OCI-LY7 (cell line): ENCODE data around the gene HHIPL2. TPM values are rescaled to one million over a fixed set of nuclear protein-coding genes. Genes with fewer than 3 reads are reported as not detected.

Source experiments
- BruUV-seq: library from RNA; stranded (reverse); fragments of 400-500 nt; replicated peaks from 2 replicates; lab custom pipeline; 2021; lab: Mats Ljungman, UMichigan
- CTCF ChIA-PET: fragments of 300-600 bp; sonication (Branson Sonifier 250); formaldehyde crosslinking; loops from one replicate; lab custom pipeline; 2022; ENCODE audit warnings: antibody characterized with exemption; ENCODE audit not compliant: unreplicated experiment; lab: Charles Lee
- POLR2A ChIA-PET: fragments of 300-600 bp; sonication (Branson Sonifier 250); formaldehyde crosslinking; loops from one replicate; lab custom pipeline; 2022; ENCODE audit warnings: antibody characterized with exemption; lab: Charles Lee
- DNase-seq: peaks from one replicate; pipeline ENCODE4 v3.0.0-alpha.2; 2015; ENCODE audit warnings: low spot score
- H2AFZ ChIP-seq: fragments of 200-600 bp; sonication (generic), shearing (Covaris generic); 2 replicates; pipeline ENCODE4 v1.6.1; 2014; ENCODE audit warnings: mild to moderate bottlenecking, antibody characterized with exemption, low read length, moderate library complexity
- H3K27ac ChIP-seq: fragments of 200-600 bp; sonication (generic); 2 replicates; pipeline ENCODE4 v1.5.1; 2014; ENCODE audit warnings: mixed run types, low read depth, mild to moderate bottlenecking, moderate library complexity, low read length, inconsistent platforms; ENCODE audit not compliant: poor library complexity, severe bottlenecking
- H3K36me3 ChIP-seq: fragments of 200-600 bp; sonication (generic); 2 replicates; pipeline ENCODE4 v1.6.1; 2014; ENCODE audit warnings: mild to moderate bottlenecking, antibody characterized with exemption, low read length, moderate library complexity, mixed read lengths; ENCODE audit not compliant: insufficient read depth
- H3K4me1 ChIP-seq: fragments of 200-600 bp; sonication (generic); 2 replicates; pipeline ENCODE4 v1.5.1; 2014; ENCODE audit warnings: mild to moderate bottlenecking, low read length; ENCODE audit not compliant: insufficient read depth, poor library complexity, severe bottlenecking
- H3K4me2 ChIP-seq: fragments of 200-600 bp; sonication (generic); 2 replicates; pipeline ENCODE4 v1.6.1; 2014; ENCODE audit warnings: mild to moderate bottlenecking, low read length
- H3K4me3 ChIP-seq: fragments of 200-600 bp; sonication (generic); 2 replicates; pipeline ENCODE4 v1.5.1; 2014; ENCODE audit warnings: mild to moderate bottlenecking, low read depth, low read length; ENCODE audit not compliant: poor library complexity, severe bottlenecking
- H3K79me2 ChIP-seq: fragments of 200-600 bp; sonication (generic); 2 replicates; pipeline ENCODE4 v1.6.1; 2016; ENCODE audit warnings: low read depth, mild to moderate bottlenecking, low read length, moderate library complexity, mixed read lengths; ENCODE audit not compliant: insufficient read depth
- H3K9me2 ChIP-seq: fragments of 200-600 bp; sonication (generic); 2 replicates; pipeline ENCODE4 v1.6.1; 2016; ENCODE audit warnings: mild to moderate bottlenecking, low read length, mixed read lengths; ENCODE audit not compliant: insufficient read depth
- H3K9me3 ChIP-seq: fragments of 200-600 bp; sonication (generic); 2 replicates; pipeline ENCODE4 v1.6.1; 2014; ENCODE audit warnings: mild to moderate bottlenecking, mixed run types, low read length, mixed read lengths
- H4K20me1 ChIP-seq: fragments of 200-600 bp; sonication (generic); 2 replicates; pipeline ENCODE4 v1.6.1; 2014; ENCODE audit warnings: mild to moderate bottlenecking, antibody characterized with exemption, low read length, moderate library complexity, mixed read lengths; ENCODE audit not compliant: insufficient read depth
- EZH2phosphoT487 ChIP-seq: fragments of 200-600 bp; sonication (generic); IDR thresholded peaks from 2 replicates; pipeline ENCODE4 v1.6.1; 2018; ENCODE audit warnings: low read depth, borderline replicate concordance, mild to moderate bottlenecking, mixed run types, antibody characterized with exemption, low read length, moderate library complexity, mixed read lengths
- intact Hi-C: fragments of 100-400 bp; cut with micrococcal nuclease; formaldehyde crosslinking; loops from one replicate; pipeline ENCODE4 v1.10.0; 2022; ENCODE audit not compliant: unreplicated experiment
- total RNA-seq, 2 experiments: library from RNA; depleted of rRNA in 1 of 2; stranded (reverse); fragments of >200 nt in 1 of 2; shearing (Covaris generic) in 1 of 2; gene quantifications; 2 replicates each; pipeline ENCODE4 v1.2.3, GENCODE V29; 2014 to 2022
- TF ChIP-seq, protein P1 (sequence below): fragments of 200-600 bp; sonication (generic); conservative IDR thresholded peaks from 2 replicates; pipeline ENCODE4 v1.5.1; 2014; ENCODE audit warnings: mild to moderate bottlenecking, antibody characterized with exemption, low read length, moderate library complexity, mixed read lengths

Gene HHIPL2
- total RNA-seq, 2 experiments from 2014 or later, result 0.92 TPM; not detected in 1

DNA sequence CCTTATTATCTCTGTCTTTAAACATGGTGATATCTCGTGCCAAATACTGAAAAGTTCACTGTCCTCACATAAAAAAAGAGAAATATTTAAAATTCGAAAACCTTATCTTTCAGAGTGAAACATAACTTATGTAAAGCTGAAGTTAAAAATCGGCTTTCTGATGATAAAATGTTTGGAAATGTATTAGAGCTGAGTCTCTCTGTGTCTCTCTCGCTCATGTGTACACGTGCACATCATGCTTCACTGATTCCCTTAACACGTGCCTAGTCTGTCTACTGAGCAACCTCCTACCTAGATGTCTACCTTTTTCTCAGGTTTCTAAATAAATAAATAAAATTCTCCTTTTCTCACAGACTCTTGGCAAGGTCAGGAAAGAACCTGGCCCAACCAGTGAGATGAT, 17.1 kb downstream of the HHIPL2 start:
- CTCF ChIA-PET, result no interaction called here
- H3K9me3 ChIP-seq, result no peaks in the 10 kb centered on the region

DNA sequence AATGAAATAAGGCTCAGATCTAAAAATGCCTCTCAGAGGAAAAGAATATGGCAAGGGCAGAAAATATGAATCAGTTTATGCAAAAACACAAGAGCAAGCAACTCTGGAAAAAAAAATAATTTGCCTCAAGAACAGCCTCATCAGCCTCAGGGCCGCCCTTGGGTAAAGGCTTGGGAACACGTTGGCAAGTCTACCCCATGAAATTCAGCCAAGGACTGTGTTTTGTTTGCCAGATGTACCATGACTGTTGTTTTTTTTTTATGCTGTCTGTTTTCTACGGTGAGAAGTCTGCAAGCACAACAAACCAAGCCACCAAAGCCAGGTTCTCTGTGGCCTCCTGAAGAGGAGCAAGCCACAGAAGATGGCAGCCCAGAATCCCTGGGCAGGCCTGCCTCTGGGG, 18.0 kb downstream of the HHIPL2 start:
- no TSS peak for BruUV-seq
- Histone ChIP-seq H3K4me3 (no peak overlapping the region), H3K4me1 (no peaks in the 10 kb centered on the region), H3K9me3 (no peaks in the 10 kb centered on the region), H3K9me2 (no peaks in the 10 kb centered on the region), H2AFZ (no peak overlapping the region), H4K20me1 (no peaks in the 10 kb centered on the region), H3K4me2 (no peak overlapping the region), H3K79me2 (no peaks in the 10 kb centered on the region), H3K36me3 (no peaks in the 10 kb centered on the region), H3K27ac (no peak overlapping the region)
- intact Hi-C loops, result no loop called here
- TF ChIP-seq, protein P1, sequence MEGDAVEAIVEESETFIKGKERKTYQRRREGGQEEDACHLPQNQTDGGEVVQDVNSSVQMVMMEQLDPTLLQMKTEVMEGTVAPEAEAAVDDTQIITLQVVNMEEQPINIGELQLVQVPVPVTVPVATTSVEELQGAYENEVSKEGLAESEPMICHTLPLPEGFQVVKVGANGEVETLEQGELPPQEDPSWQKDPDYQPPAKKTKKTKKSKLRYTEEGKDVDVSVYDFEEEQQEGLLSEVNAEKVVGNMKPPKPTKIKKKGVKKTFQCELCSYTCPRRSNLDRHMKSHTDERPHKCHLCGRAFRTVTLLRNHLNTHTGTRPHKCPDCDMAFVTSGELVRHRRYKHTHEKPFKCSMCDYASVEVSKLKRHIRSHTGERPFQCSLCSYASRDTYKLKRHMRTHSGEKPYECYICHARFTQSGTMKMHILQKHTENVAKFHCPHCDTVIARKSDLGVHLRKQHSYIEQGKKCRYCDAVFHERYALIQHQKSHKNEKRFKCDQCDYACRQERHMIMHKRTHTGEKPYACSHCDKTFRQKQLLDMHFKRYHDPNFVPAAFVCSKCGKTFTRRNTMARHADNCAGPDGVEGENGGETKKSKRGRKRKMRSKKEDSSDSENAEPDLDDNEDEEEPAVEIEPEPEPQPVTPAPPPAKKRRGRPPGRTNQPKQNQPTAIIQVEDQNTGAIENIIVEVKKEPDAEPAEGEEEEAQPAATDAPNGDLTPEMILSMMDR, result no peak
- no peak for TF ChIP-seq EZH2phosphoT487
- POLR2A ChIA-PET, result no interaction called here
- DNase-seq, result no peak
- CTCF ChIA-PET, result no interaction called here

More for the DNA sequence above, 17.1 kb downstream of the HHIPL2 start:
- no peak overlapping the region for H3K4me3 ChIP-seq
- DNase-seq, result no peak
- H3K36me3 ChIP-seq, result no peaks in the 10 kb centered on the region
- BruUV-seq, result no TSS peak
- no peak for TF ChIP-seq EZH2phosphoT487
- TF ChIP-seq, protein P1, result no peak
- H3K4me2 ChIP-seq, result no peak overlapping the region
- H3K4me1 ChIP-seq, result no peaks in the 10 kb centered on the region
- intact Hi-C loops, result no loop called here
- no peaks in the 10 kb centered on the region for H3K79me2 ChIP-seq
- H3K27ac ChIP-seq, result no peak overlapping the region
- no peaks in the 10 kb centered on the region for H4K20me1 ChIP-seq
- no peaks in the 10 kb centered on the region for H3K9me2 ChIP-seq
- H2AFZ ChIP-seq, result no peak overlapping the region
- POLR2A ChIA-PET, result no interaction called here

DNA sequence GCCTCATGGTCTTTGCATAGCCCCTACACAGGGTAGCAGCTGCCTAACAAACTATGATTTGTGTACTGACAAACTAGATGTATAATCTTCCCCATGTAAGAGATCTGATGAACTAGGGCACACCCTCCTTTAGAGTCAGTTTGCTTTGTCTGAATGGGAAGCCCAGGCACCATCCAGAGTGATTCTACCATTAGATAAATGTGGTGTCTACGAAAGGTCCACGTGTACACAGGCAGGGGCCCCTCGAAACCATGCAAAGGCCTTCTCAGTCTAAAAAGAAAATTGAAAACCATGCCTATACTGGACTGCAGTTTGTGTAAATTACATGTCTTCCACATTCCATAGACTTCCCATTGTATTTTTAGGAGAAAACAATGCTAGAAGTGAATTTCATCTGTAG, 18.7 kb downstream of the HHIPL2 start:
- H3K4me1 ChIP-seq, result no peaks in the 10 kb centered on the region
- H3K9me2 ChIP-seq, result no peaks in the 10 kb centered on the region
- no peak for TF ChIP-seq EZH2phosphoT487
- TF ChIP-seq, protein P1, result no peak
- H3K4me3 ChIP-seq, result no peak overlapping the region
- no peak for DNase-seq
- intact Hi-C loops, result no loop called here
- H3K36me3 ChIP-seq, result no peaks in the 10 kb centered on the region
- no peak overlapping the region for H3K4me2 ChIP-seq
- H3K27ac ChIP-seq, result no peak overlapping the region
- H4K20me1 ChIP-seq, result no peaks in the 10 kb centered on the region
- H3K9me3 ChIP-seq, result no peaks in the 10 kb centered on the region
- no peak overlapping the region for H2AFZ ChIP-seq
- H3K79me2 ChIP-seq, result no peaks in the 10 kb centered on the region
- ChIA-PET CTCF (no interaction called here), POLR2A (no interaction called here)
- BruUV-seq, result no TSS peak
